T-helper 1 cell (primary cell): Measurements from ENCODE around the gene FAM83G.

Experiments
- DNase-seq, 5 donors: peaks; one replicate each; pipeline ENCODE4 v3.0.0-alpha.2; 2012 to 2020

Gene FAM83G

GRCh38 chr17:18987862-18988545, 16.6 kb downstream of the FAM83G start:
- DNase-seq: no peak

GRCh38 chr17:18987230-18987610, 17.3 kb downstream of the FAM83G start:
- DNase-seq: no peak

DNA sequence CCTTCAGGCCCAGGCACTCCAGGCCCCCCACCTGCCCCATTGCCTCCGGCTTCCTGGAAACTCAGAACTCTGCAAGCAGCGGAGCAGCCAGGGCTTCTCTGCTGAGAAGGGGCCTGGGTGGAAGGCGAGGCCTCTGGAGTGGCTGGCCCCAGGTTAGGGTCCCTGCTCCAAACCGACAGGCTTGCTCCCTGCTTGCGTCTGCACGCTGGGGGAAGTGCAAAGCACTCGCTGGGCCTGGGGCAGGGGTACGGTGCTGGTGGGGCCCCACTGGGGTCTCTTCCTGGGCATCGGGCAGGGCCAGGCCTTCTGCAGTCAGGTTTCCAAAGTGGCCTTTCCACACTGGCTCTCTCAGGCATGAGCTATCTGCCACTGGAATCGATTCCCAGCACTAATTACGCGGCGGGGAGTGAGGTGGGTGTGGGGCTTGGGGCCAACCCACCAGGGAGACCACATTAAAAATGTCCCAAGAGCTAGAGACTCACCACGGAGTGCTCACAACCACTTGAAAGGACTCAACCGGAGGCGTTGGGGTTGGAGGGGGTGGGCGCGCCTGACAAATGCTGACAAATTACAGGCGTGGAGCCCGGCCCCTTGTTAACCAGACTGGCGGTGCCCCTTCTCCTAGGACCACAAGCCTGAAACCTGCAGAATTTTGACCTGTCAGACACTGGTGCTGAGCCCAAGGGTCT, 17.9 kb downstream of the FAM83G start:
- no peak for DNase-seq

DNA sequence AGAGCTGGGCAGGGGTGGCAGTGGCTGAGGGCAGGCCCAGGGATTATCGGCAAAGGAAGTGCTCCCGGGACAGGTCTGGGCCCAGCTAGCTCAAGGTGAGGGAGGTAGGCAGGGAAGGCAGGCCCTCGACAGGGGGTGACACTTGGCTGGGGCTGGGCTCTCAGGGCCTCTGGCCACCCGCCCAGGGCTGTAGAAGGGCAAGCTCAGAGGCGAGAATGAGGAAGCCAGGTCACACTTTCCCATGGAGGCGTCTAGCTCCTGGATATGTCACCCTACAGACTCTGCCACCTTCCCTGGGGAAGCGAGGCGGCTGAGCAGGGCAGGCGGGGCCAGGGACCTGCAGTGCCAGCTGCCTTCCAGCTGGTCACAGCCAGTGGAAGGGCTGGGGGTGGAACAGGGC, 19.1 kb downstream of the FAM83G start:
- no peak for DNase-seq

DNA sequence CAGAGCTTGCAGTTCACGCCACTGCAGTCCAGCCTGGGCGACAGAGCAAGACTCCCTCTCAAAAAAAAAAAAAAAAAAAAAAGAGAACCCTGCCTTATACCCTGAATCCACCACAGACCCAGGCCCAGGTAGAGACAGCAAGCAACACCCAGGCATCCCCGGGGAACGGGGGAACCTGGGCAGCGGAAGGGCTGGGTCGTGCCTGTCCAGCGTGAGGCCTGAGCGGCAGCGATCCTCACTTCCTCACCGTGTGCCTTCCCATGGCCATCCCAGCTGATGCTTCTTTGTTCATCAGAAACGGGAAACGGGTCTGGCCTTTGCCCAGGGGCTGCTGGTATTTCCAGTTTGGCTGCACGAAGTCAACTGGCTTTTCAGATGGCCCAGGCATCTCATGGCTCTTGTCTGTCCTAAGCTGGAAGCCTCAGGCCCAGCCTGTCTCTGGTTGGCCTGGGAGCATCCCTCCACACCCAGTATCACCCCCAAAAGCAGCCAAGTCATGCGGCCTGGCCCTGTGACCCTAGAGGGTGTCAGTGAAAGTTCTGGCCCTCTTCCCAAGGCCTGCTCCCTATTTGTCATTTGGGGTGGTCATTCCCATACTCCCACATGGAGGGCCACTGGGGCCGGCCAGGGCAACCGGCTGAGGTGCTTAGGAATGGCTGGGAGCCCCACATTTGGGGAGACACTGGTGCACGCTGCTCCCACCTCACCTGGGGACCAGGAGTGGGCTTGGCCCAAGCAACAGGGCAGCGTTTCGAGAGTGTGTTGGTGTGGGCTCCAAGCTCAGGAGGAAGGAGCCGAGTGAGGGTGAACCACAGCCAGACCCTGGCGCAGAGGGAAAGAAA, 20.1 kb downstream of the FAM83G start:
- no peak for DNase-seq

GRCh38 chr17:18981642-18982424, 22.7 kb downstream of the FAM83G start:
- DNase-seq: no peak

GRCh38 chr17:18981335-18981641, 23.3 kb downstream of the FAM83G start:
- DNase-seq: no peak

DNA sequence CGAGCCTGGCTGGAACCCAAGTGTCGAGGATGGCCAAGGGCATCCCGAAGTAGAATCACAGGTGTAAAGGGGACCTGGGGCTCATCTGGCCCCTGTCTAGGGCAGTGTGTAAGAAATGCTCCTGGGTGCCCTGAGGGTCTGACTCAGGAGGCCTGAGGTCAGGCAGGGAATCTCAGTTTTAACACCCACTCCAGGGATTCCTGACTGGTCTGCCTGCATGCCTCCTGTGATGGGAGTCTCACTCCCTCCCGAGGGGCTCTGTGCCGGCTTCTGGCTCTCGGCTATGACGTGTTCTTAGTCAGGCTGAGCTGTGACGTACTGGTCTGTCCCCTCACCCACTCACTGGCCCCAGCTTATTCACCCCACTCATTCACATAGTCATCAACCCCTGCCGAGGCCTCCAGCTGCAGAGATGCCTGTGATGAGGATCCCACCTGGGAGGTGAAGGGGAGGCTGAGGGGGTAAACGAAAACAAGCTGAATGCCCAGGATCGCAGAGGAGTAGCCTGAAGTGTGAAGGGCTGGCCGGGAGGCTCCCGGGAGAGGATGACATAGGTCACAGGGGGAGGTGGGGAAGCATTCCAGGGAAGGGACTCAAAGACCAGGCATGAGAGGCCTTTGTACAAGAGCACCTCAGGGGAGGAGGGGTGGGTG, 23.8 kb downstream of the FAM83G start:
- DNase-seq: no peak

DNA sequence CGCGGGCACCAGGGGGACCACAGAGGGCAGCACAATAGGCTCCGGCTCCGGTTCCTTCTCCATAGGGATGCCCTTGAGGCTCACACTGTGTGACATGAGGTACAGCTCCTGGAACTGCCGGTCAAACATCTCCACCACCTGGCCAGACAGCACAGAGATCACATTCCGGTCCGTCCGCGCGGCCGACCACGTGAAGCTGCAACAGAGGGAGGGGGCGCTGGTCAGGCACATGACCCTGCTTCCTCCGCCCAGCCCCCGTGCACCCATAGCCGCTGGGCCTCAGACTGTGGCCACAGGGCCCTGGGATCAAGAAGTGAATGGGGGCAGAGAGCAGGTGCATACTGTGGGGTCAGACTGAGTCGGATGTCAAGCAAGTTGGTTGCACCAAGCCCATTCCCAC, 25.9 kb downstream of the FAM83G start:
- DNase-seq: no peak

GRCh38 chr17:18978050-18978449, 26.5 kb downstream of the FAM83G start:
- DNase-seq: no peak

DNA sequence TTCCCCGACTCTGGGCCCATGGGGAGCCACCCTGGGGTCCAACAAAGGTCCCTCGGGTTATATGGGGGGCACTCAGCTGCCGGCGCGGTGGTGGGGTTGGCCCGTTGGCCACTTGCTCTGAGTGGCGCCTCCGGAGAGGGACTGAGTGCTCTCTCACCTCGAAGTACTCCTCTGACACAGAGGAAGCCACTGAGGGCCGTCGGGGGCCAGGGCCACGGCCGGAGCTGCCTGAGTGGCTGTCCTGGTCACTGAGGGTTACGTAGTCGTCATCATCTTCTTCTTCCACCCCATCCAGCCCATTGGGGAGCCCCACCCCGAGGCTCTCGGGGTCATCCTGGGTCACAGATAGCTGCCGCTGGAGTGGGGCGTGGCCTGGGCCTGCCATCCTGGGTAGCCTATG, 26.9 kb downstream of the FAM83G start:
- no peak for DNase-seq

GRCh38 chr17:18977021-18977420, 27.5 kb downstream of the FAM83G start:
- no peak for DNase-seq

GRCh38 chr17:18976201-18976600, 28.4 kb downstream of the FAM83G start:
- no peak for DNase-seq

DNA sequence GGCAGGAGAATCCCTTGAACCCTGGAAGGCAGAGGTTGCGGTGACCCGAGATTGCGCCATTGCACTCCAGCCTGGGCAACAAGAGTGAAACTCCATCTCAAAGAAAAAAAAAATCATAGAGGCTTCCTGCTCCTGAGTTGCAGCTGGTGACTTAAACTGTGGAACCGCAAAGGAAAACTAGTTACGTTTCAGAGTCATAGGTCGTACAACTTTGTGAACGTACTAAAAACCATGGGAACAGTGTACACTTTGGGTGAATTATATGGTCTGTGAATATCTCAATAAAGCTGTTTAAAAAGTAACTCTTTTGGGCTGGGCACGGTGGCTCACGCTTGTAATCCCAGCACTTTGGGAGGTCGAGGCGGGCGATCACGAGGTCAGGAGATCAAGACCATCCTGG, 29.0 kb downstream of the FAM83G start:
- no peak for DNase-seq

DNA sequence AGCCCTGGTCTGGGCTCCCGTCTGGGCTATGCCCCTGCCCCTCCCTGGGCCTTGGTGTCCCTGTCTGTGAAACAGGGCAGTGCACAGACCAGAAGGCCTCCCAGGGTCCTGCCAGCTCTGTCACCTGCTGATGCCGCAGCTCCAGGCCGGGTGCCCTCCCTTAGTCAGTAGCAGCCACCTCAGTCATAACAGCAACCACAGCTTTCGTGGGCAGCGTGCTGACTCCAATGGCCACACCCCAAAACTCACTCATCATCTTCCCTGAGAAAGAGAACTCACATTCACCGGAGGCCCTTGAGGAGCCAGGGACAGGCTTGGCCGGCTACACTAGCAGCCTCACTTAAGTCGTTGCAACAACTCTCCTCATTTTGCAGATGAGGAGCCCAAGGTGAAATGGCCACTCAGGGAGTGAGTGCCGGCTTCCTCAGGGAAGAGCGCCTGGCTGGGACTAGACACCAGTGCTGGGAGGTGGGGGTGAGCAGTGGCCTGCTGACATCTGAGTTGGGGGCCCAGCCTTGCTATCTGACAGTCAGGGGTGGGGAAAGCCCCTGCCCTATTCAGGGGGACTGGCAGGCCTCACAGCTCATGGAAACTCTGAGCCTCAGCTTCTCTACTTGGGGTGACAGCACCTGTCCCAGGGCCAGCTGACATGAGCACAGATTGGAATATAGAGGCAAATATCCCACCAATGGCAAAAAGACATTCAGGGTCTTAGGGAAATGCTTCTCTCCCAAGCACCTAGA, 30.0 kb downstream of the FAM83G start:
- no peak for DNase-seq

DNA sequence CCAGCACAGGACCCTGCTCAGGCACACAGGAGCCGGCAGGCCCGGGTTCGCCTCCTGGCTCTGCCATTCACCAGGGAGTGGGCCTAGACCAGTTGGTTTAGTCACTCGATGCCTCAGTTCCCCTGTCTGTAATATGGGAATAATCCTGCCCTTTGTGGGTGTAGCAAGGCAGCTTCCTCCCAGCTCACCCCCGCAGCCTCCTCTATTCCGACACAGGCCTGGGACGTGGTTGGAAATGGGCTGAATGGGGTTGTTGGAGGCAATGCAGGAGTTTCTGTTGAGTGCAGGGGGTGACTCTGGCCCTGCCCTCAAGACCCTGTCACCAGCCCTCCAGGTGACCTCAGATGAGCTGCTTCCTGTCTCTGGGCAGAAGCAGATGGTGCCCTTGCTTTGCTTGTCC, 32.8 kb downstream of the FAM83G start:
- DNase-seq: no peak

DNA sequence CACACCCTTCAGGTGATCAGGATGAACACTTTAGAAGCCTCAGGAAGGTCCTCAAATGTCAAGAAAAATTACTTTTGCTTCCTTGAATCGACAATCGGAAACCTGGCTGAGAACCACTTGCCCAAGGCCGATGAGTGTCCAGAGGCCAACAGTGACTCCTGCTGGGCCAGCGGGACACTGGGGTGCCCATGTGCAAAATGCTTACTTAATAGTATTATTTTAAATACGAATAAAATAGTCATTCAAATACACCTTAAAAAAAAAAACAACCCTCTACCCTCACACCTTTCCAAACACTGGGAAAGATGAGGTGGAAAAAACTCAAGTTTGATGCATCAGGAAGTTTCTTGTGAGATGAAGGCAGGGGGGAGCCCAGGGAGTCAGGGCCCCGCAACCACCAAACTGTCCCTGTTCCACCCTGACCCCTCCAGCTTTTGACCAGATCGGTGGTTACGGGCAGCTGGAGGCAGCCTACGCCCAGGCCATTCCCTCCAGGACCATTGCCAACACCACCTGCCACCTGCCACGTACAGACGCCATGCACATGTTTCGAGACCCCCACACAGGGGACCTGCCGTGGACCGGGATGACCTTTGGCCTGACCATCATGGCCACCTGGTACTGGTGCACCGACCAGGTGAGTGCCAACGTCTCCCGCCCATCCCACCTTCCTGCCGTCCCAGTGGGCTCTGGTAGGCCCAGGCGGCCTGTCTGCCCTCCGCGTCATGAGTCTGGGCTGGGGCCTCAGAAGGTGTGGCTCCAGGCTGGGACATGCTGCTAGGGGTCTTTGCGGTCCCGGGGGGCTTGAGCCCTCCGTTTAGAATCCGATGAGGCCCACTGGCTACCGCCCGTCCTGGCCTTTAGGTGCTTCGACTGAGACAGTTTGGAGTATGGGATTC, 33.7 kb downstream of the FAM83G start:
- no peak for DNase-seq

DNA sequence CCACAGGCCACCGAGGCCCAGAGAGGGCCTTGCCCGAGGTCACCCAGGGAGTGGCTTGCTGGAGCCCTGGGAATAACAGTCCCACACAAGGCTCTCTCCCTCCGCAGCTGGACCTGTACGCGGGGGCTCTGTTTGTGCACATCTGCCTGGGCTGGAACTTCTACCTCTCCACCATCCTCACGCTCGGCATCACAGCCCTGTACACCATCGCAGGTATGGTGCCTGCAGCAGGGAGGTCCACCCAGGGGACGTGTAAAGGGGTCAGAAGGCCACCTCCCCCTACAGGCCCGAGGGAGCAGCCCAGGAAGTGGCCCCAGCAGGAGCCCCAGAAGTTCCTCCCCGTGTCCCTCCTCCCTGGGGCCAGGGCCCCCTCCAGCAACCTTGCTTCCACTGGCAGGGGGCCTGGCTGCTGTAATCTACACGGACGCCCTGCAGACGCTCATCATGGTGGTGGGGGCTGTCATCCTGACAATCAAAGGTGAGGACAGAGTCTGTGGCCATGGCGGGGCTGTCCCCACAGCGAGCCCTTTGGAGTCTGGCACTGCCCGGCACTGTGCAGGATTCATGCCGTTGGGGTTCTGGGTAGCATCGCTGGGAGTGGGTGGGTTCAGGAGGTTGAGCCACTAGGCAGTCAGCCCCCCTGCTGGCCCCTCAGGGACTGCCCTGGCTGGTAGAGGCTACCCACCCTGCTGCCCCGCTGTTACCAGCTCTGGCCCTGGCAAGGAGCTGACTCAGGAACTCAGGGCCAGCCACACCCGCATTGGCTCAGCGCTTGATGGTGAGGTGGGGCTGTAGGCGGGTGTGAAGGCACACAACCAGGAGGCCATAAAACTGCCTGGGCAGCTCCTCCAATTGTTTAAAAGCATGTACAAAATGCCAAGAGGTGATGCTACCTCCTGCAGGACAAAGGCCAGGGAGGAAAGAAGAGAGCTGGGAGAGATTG, 35.3 kb downstream of the FAM83G start:
- no peak for DNase-seq

GRCh38 chr17:18968345-18968744, 36.2 kb downstream of the FAM83G start:
- DNase-seq: no peak

GRCh38 chr17:18967916-18968315, 36.6 kb downstream of the FAM83G start:
- DNase-seq: no peak
